OCI-LY1 (cell line): ENCODE data around the gene MLLT1.

Source experiments
- H2AFZ ChIP-seq: fragments of 200-600 bp; sonication (generic), shearing (Covaris generic); 2 replicates; pipeline ENCODE4 v1.6.0; 2014; ENCODE audit warnings: antibody characterized with exemption, mild to moderate bottlenecking, low read length
- H3F3A ChIP-seq: fragments of 200-600 bp; sonication (generic), shearing (Covaris generic); 2 replicates; pipeline ENCODE4 v1.6.0; 2014; ENCODE audit warnings: mild to moderate bottlenecking, antibody characterized with exemption, low read length, moderate library complexity; ENCODE audit not compliant: insufficient read depth
- H3K27ac ChIP-seq: fragments of 200-600 bp; sonication (generic); 2 replicates; pipeline ENCODE4 v1.5.1; 2014; ENCODE audit warnings: low read length, mixed run types, mild to moderate bottlenecking, low read depth; ENCODE audit not compliant: poor library complexity, severe bottlenecking
- H3K27me3 ChIP-seq: fragments of 200-600 bp; sonication (generic); 2 replicates; pipeline ENCODE4 v1.6.0; 2014; ENCODE audit warnings: antibody characterized with exemption, mild to moderate bottlenecking, low read length, moderate library complexity; ENCODE audit not compliant: insufficient read depth
- H3K36me3 ChIP-seq: fragments of 200-600 bp; sonication (generic); 2 replicates; pipeline ENCODE4 v1.6.1; 2014; ENCODE audit warnings: mild to moderate bottlenecking, antibody characterized with exemption, low read length, moderate library complexity, mixed read lengths; ENCODE audit not compliant: insufficient read depth
- H3K4me1 ChIP-seq: fragments of 200-600 bp; sonication (generic); 2 replicates; pipeline ENCODE4 v1.5.1; 2014; ENCODE audit warnings: mild to moderate bottlenecking, low read length, moderate library complexity; ENCODE audit not compliant: insufficient read depth, severe bottlenecking
- H3K4me2 ChIP-seq: fragments of 200-600 bp; sonication (generic), shearing (Covaris generic); 2 replicates; pipeline ENCODE4 v1.6.1; 2014; ENCODE audit warnings: low read length
- H3K4me3 ChIP-seq: fragments of 200-600 bp; sonication (generic); 2 replicates; pipeline ENCODE4 v1.5.1; 2014; ENCODE audit warnings: low read length, low read depth, mild to moderate bottlenecking, mixed read lengths; ENCODE audit not compliant: poor library complexity, severe bottlenecking
- H3K79me2 ChIP-seq: fragments of 200-600 bp; shearing (Covaris generic); 2 replicates; pipeline ENCODE4 v1.6.1; 2016; ENCODE audit warnings: mixed run types, low read length, mixed read lengths; ENCODE audit not compliant: insufficient read depth
- H3K9ac ChIP-seq: fragments of 200-600 bp; sonication (generic), shearing (Covaris generic); 2 replicates; pipeline ENCODE4 v1.6.1; 2014; ENCODE audit warnings: mild to moderate bottlenecking, low read length, mixed read lengths
- H3K9me2 ChIP-seq: fragments of 200-600 bp; sonication (generic), shearing (Covaris generic); 2 replicates; pipeline ENCODE4 v1.6.1; 2014; ENCODE audit warnings: low read depth, mild to moderate bottlenecking, low read length, mixed read lengths
- H3K9me3 ChIP-seq: fragments of 200-600 bp; shearing (Covaris generic); 2 replicates; pipeline ENCODE4 v1.6.1; 2014; ENCODE audit warnings: low read length, mixed read lengths
- H4K20me1 ChIP-seq: fragments of 200-600 bp; sonication (generic), shearing (Covaris generic); 2 replicates; pipeline ENCODE4 v1.6.0; 2016; ENCODE audit warnings: mild to moderate bottlenecking, low read length; ENCODE audit not compliant: insufficient read depth
- CTCF ChIP-seq: fragments of 200-600 bp; sonication (generic), shearing (Covaris generic); IDR thresholded peaks from 2 replicates; pipeline ENCODE4 v1.5.1; 2017; ENCODE audit warnings: mild to moderate bottlenecking, antibody characterized with exemption, low read length, moderate library complexity, mixed read lengths
- EZH2 ChIP-seq: fragments of 200-600 bp; sonication (generic), shearing (Covaris generic); IDR thresholded peaks from 2 replicates; pipeline ENCODE4 v1.8.0; 2017; ENCODE audit warnings: borderline replicate concordance, mixed run types, mild to moderate bottlenecking, antibody characterized with exemption, low read length, moderate library complexity, mixed read lengths

Gene MLLT1

DNA sequence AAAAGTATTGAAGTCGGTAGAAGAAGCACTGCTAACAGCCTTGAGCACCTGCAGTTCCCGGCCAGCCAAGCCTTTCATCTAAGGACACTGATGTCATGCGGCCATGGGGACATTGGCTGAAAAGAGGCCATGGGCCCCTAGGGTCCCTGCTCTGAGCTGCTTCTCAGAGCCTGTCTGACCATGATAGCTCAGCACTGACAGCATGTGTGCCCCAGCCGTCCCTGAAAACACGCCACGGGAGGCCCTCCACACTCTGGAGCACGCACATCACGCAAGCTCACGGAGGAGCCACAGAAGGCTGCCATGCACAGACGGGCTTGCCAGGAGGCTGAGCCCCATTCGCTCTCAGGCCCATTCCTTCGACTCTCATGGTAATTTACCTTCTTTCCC lies 51.8 kb downstream of the MLLT1 start:
- H3K9ac ChIP-seq = no peak overlapping the region
- H3K4me2 ChIP-seq = no peak overlapping the region
- H4K20me1 ChIP-seq = no peaks in the 10 kb centered on the region
- TF ChIP-seq CTCF (no peak), EZH2 (no peak)
- no peaks in the 10 kb centered on the region for H3K9me2 ChIP-seq
- H3K9me3 ChIP-seq = no peaks in the 10 kb centered on the region
- H3K27ac ChIP-seq = no peak overlapping the region
- no peaks in the 10 kb centered on the region for H3K4me1 ChIP-seq
- H3K4me3 ChIP-seq = no peak overlapping the region
- H3F3A ChIP-seq = no peaks in the 10 kb centered on the region
- no peak overlapping the region for H2AFZ ChIP-seq
- peaks cover 38% of the 10 kb centered on the region for H3K36me3 ChIP-seq
- H3K79me2 ChIP-seq = no peaks in the 10 kb centered on the region
- no peaks in the 10 kb centered on the region for H3K27me3 ChIP-seq

GRCh38 chr19:6227156-6227935 lies 52.4 kb downstream of the MLLT1 start:
- H3K27me3 ChIP-seq = no peaks in the 10 kb centered on the region
- TF ChIP-seq EZH2 (no peak), CTCF (no peak)
- H3F3A ChIP-seq = no peaks in the 10 kb centered on the region
- H2AFZ ChIP-seq = no peak overlapping the region
- H3K9me3 ChIP-seq = no peaks in the 10 kb centered on the region
- H3K4me1 ChIP-seq = no peaks in the 10 kb centered on the region
- peaks cover 38% of the 10 kb centered on the region for H3K36me3 ChIP-seq
- no peak overlapping the region for H3K9ac ChIP-seq
- H3K4me3 ChIP-seq = no peak overlapping the region
- no peak overlapping the region for H3K27ac ChIP-seq
- no peak overlapping the region for H3K4me2 ChIP-seq
- H4K20me1 ChIP-seq = no peaks in the 10 kb centered on the region
- no peaks in the 10 kb centered on the region for H3K9me2 ChIP-seq
- no peaks in the 10 kb centered on the region for H3K79me2 ChIP-seq

- no peaks in the 10 kb centered on the region for H4K20me1 ChIP-seq
- no peak for TF ChIP-seq CTCF
- TF ChIP-seq EZH2 = no peak
- H3K9me2 ChIP-seq = no peaks in the 10 kb centered on the region
- no peaks in the 10 kb centered on the region for H3K27me3 ChIP-seq
- H2AFZ ChIP-seq = no peak overlapping the region
- H3K27ac ChIP-seq = no peak overlapping the region
- H3K9ac ChIP-seq = no peak overlapping the region
- H3K36me3 ChIP-seq = peaks cover 43% of the 10 kb centered on the region
- H3K79me2 ChIP-seq = no peaks in the 10 kb centered on the region
- no peak overlapping the region for H3K4me3 ChIP-seq
- no peaks in the 10 kb centered on the region for H3F3A ChIP-seq
- H3K4me1 ChIP-seq = no peaks in the 10 kb centered on the region
- H3K9me3 ChIP-seq = no peaks in the 10 kb centered on the region
- H3K4me2 ChIP-seq = no peak overlapping the region
Measured at GRCh38 chr19:6226444-6227155, 53.2 kb downstream of the MLLT1 start.
